Sigmoid colon (tissue), 4 donors: ENCODE data around the gene VPS13D.

Source experiments
- EP300 ChIP-seq, 4 donors: sonication (generic); formaldehyde crosslinking; IDR thresholded peaks; one replicate each; pipeline ENCODE4 v1.6.1; 2017; ENCODE audit warnings: antibody characterized with exemption in 4 of 4
- POLR2A ChIP-seq, 2 donors: fragments of 450-650 bp; IDR thresholded peaks; one replicate each; pipeline ENCODE4 v1.6.1; 2016; ENCODE audit warnings: antibody characterized with exemption in 2 of 2, mild to moderate bottlenecking in 2 of 2, moderate library complexity in 2 of 2
- POLR2AphosphoS5 ChIP-seq, 4 donors: sonication (generic); formaldehyde crosslinking; IDR thresholded peaks; one replicate each; pipeline ENCODE4 v1.6.1; 2017; ENCODE audit warnings: antibody characterized with exemption in 4 of 4
- TF ChIP-seq, protein P1 (sequence below), 4 experiments: fragments of 450-650 bp in 3 of 4; fragments of 200-600 bp in 1 of 4; IDR thresholded peaks; one replicate each; pipeline ENCODE4 v1.5.1; 2016 to 2019; ENCODE audit warnings: antibody characterized with exemption in 4 of 4, mild to moderate bottlenecking in 3 of 4, moderate library complexity in 2 of 4

DNA sequence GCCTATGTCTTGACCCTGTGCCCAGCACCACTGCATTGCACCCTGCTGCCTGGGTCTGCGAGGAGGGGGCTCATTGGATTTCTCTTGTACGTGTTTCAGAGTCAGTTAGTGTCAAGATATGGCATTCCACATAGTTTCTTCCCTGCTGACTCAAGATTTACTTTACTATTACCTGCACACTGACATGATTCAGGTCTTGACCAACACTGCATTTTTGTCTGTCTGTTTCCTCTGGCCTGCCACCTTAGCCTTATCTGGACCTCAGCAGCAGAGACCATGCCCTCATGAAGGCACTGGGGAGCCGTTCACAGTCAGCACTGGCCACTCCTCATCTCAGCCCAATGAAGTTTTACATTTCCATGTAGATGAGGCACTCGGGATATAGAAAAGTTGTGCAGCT is 232.8 kb downstream of the VPS13D start:
- no peak for TF ChIP-seq POLR2A (IDR thresholded peaks at IDR 0.05)
- no peak for TF ChIP-seq POLR2AphosphoS5 (IDR thresholded peaks at IDR 0.05)
- TF ChIP-seq EP300 (IDR thresholded peaks at IDR 0.05) = no peak
- TF ChIP-seq, protein P1, sequence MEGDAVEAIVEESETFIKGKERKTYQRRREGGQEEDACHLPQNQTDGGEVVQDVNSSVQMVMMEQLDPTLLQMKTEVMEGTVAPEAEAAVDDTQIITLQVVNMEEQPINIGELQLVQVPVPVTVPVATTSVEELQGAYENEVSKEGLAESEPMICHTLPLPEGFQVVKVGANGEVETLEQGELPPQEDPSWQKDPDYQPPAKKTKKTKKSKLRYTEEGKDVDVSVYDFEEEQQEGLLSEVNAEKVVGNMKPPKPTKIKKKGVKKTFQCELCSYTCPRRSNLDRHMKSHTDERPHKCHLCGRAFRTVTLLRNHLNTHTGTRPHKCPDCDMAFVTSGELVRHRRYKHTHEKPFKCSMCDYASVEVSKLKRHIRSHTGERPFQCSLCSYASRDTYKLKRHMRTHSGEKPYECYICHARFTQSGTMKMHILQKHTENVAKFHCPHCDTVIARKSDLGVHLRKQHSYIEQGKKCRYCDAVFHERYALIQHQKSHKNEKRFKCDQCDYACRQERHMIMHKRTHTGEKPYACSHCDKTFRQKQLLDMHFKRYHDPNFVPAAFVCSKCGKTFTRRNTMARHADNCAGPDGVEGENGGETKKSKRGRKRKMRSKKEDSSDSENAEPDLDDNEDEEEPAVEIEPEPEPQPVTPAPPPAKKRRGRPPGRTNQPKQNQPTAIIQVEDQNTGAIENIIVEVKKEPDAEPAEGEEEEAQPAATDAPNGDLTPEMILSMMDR (IDR thresholded peaks at IDR 0.05) = no peak
